ENCODE data around the gene SNX25.

SNX25 gene

DNA sequence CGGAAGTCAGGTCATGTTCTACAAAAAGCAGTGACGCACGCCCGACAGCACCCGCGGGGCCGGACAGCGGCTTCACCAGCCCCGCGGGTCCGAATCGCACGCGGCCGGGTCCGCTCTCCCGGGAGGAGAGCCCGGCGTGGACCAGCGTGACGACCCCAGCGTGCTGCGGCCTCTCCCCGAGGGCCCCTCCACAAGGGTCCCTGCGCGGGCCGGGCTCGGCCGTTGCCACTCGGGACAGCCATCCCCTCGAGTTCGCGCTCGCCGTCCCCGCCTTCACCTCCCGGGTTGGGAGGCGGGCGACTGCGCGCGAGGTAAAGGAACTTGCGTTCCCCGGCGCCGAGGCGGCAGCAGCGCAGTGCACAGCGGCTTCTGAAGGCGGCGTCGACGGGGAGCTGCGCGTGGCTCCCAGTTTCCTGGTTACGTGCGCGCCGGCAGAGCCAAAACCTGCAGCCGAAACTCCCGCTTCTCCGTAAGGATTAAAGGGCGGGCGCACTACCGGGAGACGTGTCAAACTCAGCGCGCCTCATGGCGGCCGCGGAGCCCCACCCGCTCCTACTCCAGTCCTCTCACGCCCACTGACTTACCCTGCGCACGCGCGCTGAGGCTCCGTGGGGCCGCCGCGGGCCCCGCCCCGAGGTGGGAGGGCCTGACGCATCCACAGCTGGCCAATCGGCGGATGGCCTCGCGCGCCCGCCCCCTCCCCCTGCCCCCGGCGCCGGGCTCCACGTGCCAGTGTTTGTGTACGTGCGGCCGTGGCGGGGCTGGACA lies 186.7 kb downstream of the SNX25 start:
- TF ChIP-seq POLR2A (IDR thresholded peaks at IDR 0.05; ENCODE audit: low read depth, low read length) = peak; percentile 76
- DNase-seq (ENCODE audit: insufficient read length, low spot score) (peak; percentile 71), FAIRE-seq (no peak)

DNA sequence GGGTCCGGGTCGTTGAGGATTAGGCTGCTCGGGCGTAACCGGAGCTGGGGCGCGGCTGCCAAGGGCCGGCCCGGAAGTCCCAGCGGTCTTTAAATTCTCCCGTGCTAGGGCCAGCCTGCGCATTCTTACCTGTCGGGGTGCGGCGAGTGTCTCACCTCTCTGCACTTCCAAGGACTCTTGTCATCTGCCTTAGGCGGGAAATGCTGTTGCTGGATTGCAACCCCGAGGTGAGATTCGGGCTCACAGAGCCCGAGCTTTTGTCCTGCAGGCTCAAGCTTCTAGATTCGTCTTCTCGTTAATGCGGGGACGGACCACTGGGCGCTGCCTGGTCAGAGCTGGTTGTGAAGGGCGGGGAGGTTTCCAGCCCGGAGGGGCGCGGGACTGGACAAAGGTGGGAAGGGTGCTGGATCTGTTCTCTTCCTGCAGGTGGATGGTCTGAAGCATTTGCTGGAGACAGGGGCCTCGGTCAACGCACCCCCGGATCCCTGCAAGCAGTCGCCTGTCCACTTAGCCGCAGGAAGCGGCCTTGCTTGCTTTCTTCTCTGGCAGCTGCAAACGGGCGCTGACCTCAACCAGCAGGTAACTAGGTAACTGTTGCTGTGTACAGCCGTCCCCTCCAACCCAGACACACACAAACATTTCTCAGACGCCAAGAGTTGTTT lies 187.5 kb downstream of the SNX25 start, which contains the start of gene ANKRD37:
ANKRD37 (plus strand) TSS at position 118 of the 662 bp plus-strand sequence; CDS start at position 201, 83 bp downstream.
- DNase-seq (ENCODE audit: insufficient read length, low spot score) (no peak), FAIRE-seq (no peak)
- peak; percentile 26; the same call in 1 of the 2 replicates for TF ChIP-seq POLR2A (IDR thresholded peaks at IDR 0.05; ENCODE audit: low read depth, low read length)

DNA sequence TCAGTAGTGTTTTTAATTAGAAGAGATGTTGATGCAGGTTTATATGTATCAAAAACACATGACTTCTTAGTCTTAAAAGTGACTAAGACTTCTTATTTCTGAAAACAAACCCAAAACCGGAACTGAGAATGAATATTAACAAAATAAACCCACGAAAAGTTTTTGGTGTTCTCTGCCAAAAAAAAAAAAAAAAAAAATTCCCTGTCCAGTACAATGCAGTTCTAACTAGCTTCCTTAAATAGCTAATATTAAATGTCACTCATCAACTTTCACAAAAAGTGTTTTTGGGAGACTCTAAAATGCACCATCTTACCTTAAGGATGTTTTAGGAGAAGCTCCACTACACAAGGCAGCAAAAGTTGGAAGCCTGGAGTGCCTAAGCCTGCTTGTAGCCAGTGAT lies 189.2 kb downstream of the SNX25 start:
- FAIRE-seq = no peak
- TF ChIP-seq POLR2A (IDR thresholded peaks at IDR 0.05; ENCODE audit: low read depth, low read length) = no peak
- DNase-seq (ENCODE audit: insufficient read length, low spot score) = no peak

DNA sequence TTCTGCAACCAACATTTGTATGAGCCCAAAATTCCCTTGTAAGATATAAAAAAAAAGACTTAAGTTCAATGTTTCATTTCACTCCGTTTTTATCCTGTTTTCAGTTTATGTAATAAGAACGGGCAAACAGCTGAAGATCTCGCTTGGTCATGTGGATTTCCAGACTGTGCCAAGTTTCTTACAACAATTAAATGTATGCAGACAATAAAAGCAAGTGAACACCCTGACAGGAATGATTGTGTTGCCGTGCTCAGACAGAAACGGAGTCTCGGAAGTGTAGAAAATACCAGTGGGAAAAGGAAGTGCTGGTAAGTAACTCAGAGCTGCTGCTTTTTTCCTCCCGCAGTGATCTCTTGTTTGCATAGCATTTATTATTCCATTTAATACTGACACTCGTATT lies 190.1 kb downstream of the SNX25 start:
- no peak for DNase-seq (ENCODE audit: insufficient read length, low spot score)
- FAIRE-seq = no peak
- TF ChIP-seq POLR2A (IDR thresholded peaks at IDR 0.05; ENCODE audit: low read depth, low read length) = no peak

DNA sequence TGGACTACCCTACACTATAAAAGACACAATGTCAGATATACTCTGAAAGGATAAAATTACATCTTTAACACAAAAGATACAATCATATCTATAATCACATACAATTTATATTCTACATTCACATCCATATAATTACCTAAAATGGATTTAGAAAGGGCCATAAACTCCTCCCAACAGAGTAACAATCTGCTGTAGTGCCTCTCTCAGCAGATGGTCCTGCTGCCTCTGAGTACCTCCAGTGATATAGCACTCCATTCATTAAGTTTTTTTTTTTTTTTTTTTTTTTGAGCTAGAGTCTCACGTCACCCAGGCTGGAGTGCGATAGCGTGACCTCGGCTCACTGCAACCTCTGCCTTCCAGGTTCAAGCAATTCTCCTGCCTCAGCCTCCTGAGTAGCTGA lies 194.6 kb downstream of the SNX25 start:
- no peak for TF ChIP-seq POLR2A (IDR thresholded peaks at IDR 0.05; ENCODE audit: low read depth, low read length)
- DNase-seq (ENCODE audit: insufficient read length, low spot score) (no peak), FAIRE-seq (no peak)

DNA sequence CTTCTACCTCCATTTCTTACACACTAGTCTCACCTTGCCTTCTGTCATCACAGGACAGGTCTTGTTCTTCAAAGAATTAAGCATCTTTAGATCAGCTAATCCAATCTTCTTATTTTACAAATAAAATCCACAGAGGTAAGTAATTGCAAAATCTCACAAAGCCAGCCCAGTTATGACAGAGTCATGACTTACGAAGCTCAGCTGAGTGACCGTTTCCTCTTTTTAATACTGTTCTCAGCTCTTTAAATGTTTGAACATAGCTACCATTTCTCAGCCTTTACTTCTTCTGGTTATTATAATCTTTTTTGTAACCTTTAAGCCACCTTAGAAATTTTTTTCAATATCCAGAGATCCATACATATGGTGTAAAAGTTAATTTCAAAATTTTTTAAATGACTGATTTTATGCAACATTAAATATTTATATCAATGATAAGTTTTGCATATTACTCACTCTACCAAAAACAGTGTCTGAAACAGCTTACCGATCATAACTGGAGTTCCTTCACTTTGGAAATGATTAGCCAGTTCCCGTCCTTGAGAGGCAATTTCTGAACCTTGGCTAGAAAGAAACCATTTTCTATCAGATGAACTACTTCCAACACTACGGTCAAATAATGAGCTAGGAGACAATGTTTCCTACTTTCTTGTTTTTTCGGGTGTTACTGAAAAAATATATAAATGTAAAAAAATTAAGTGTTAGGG lies 196.1 kb downstream of the SNX25 start:
- DNase-seq (ENCODE audit: insufficient read length, low spot score) (no peak), FAIRE-seq (no peak)
- no peak for TF ChIP-seq POLR2A (IDR thresholded peaks at IDR 0.05; ENCODE audit: low read depth, low read length)

DNA sequence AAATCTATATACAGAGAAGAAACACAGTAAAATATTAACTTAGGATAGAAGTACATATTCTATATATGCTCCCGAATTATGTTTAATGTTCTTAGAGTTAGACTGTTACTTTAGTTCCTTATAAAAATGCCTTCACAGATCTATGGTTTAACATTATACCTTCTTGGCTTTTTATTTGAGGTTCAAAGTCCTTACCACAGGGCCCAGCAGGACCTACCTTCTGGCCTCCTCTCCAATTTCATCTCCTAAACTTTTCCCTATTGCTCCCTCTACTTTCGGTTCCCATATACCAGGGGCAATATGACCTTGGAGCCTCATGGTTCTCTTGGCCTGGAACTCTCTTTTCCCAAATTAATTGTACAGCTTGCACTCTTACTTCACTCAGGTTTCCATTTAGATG lies 199.0 kb downstream of the SNX25 start:
- TF ChIP-seq POLR2A (IDR thresholded peaks at IDR 0.05; ENCODE audit: low read depth, low read length) = no peak
- DNase-seq (ENCODE audit: insufficient read length, low spot score) (no peak), FAIRE-seq (no peak)

DNA sequence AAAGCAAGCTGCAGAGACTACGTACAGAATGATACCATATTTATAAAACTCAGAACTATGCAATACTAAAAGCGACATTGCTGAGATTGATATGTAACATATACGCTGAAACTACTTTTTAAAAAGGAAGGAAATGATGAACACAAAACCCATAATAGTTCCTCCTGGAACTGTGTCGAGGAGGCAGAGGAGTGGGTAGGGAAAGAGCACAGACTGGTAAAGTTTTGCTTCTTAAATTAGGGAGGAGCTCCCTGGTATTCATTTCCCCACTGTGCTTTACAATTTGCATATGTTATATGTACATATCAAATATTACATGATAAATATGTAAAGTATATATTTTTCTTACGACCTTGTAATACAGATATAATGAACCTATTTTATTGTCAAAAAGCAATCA lies 202.5 kb downstream of the SNX25 start:
- TF ChIP-seq POLR2A (IDR thresholded peaks at IDR 0.05; ENCODE audit: low read depth, low read length) = no peak
- DNase-seq (ENCODE audit: insufficient read length, low spot score) (no peak), FAIRE-seq (no peak)

DNA sequence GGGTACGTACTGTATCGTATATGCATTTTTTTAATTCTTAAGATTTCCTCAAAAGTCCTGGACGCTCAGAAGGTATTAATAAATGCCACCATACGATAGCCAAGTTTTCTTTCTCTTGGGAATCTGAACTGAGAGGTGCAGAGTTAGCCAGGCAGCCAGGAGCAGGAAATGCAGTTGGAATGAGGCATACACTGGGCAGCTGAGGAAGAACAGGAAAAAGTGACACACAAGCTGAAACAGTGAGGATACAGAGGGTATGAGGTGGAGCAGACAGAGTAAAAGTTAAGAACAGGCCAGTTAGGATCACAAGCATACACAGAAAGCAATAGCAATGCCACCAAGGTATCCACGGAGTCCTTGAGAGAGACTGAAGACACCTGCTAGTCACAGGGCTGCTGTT lies 203.0 kb downstream of the SNX25 start:
- DNase-seq (ENCODE audit: insufficient read length, low spot score) = no peak
- no peak for FAIRE-seq

More for the DNA sequence above, 203.0 kb downstream of the SNX25 start:
- TF ChIP-seq POLR2A (IDR thresholded peaks at IDR 0.05; ENCODE audit: low read depth, low read length) = no peak
